Progenitor cell of endocrine pancreas (in vitro differentiated cells): ENCODE results near the gene RPTOR. TPM values are rescaled to one million over a fixed set of nuclear protein-coding genes. Genes with fewer than 3 reads are reported as not detected.
A peak's percentile ranks its signal among the peaks of the same experiment; 100 is the strongest.

Source experiments
- DNase-seq: peaks from one replicate; pipeline ENCODE4 v3.0.0; 2021; ENCODE audit warnings: low spot score; ENCODE audit not compliant: unreplicated experiment
- H3K27ac Mint-ChIP-seq: 2 replicates; pipeline ENCODE4 v1.8.0; 2021; ENCODE audit warnings: mild to moderate bottlenecking, moderate library complexity, mixed read lengths
- H3K27me3 Mint-ChIP-seq: 2 replicates; pipeline ENCODE4 v1.8.0; 2021; ENCODE audit warnings: mixed read lengths
- H3K36me3 Mint-ChIP-seq: 2 replicates; pipeline ENCODE4 v1.8.0; 2022; ENCODE audit warnings: mixed read lengths; ENCODE audit not compliant: insufficient read depth
- H3K4me1 Mint-ChIP-seq: 2 replicates; pipeline ENCODE4 v1.8.0; 2021; ENCODE audit warnings: low read depth, mixed read lengths
- H3K4me3 Mint-ChIP-seq: 2 replicates; pipeline ENCODE4 v1.8.0; 2021; ENCODE audit warnings: low read depth, mild to moderate bottlenecking, moderate library complexity, mixed read lengths
- H3K9me3 Mint-ChIP-seq: 2 replicates; pipeline ENCODE4 v1.8.0; 2021; ENCODE audit warnings: low read depth, mixed read lengths
- total RNA-seq: library from RNA; stranded (reverse); gene quantifications from 2 replicates; pipeline ENCODE4 v1.2.1, GENCODE V29; 2021
- TF ChIP-seq, protein P1 (sequence below): fragments of 200-600 bp; sonication (generic); IDR thresholded peaks from one replicate; pipeline ENCODE4 v1.5.0; 2021; ENCODE audit warnings: antibody characterized with exemption, mild to moderate bottlenecking; ENCODE audit not compliant: unreplicated experiment

Gene RPTOR
- total RNA-seq, 1 donor from 2014 or later: 40.0 TPM

DNA sequence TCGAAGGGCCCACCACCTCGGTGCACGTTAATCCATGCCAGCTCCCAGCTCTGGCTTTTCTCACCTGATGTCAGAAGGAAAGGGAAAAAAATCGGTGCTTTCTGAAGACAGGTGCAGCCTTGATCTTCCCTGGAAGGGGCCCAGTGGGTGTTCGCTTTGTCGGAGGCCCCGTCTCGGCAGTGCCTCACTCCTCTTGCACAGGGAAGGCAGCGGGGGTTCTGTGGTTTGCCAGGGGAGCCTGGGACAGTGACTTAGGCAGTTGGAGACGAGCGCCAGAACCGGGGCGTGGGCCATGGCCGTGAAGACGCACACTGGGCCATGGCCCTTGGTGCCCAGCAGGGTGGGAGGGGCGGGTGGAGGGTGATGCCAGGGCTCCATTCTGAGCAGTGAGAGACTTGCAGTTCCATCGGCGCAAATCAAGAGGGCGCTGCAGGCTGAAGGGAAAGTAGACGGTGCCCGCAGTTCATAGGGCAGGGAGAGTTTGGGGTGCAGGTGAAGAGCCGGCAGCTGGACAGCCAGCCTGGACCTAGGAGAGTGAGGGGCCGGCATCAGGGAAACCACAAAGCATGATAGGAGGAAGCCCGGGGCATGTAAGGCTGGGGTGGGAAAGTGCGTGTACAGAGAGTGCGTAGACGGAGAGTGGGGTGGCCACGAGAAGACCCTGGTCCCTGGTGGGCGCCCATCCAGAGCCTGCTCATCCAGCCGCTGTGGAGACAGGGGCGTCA, 345.7 kb downstream of the RPTOR start:
- Mint-ChIP-seq H3K9me3 (no peaks in the 10 kb centered on the region), H3K36me3 (peaks cover 11% of the 10 kb centered on the region), H3K4me3 (no peak overlapping the region), H3K27ac (no peak overlapping the region), H3K4me1 (no peaks in the 10 kb centered on the region), H3K27me3 (no peaks in the 10 kb centered on the region)
- TF ChIP-seq, protein P1, sequence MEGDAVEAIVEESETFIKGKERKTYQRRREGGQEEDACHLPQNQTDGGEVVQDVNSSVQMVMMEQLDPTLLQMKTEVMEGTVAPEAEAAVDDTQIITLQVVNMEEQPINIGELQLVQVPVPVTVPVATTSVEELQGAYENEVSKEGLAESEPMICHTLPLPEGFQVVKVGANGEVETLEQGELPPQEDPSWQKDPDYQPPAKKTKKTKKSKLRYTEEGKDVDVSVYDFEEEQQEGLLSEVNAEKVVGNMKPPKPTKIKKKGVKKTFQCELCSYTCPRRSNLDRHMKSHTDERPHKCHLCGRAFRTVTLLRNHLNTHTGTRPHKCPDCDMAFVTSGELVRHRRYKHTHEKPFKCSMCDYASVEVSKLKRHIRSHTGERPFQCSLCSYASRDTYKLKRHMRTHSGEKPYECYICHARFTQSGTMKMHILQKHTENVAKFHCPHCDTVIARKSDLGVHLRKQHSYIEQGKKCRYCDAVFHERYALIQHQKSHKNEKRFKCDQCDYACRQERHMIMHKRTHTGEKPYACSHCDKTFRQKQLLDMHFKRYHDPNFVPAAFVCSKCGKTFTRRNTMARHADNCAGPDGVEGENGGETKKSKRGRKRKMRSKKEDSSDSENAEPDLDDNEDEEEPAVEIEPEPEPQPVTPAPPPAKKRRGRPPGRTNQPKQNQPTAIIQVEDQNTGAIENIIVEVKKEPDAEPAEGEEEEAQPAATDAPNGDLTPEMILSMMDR: no peak
- no peak for DNase-seq

DNA sequence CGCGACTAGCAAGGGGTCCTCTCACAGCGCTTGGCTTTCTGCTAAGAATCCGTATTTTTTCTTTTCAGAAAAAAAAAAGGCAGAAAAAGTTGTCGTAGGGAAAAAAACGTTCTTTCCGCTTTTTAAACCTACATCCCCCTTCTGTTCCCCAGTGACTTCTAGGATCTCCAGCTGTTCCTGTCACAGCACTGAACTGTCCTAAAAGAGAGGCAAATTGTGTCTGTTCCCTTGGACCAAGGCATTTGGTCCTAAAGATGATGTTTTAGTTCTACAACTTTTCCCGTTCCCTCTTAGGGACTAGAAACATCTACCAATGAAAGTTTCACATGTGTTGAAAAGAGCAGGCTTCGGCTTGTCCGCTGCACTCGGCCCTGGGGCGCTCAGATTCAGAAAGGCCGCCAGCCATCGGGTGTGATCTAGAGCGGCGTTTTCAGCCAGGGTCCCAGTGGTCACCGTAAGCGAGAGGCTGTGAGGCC, 346.3 kb downstream of the RPTOR start:
- H3K36me3 Mint-ChIP-seq: peaks cover 12% of the 10 kb centered on the region
- H3K27me3 Mint-ChIP-seq: no peaks in the 10 kb centered on the region
- no peak overlapping the region for H3K4me3 Mint-ChIP-seq
- DNase-seq: no peak
- peak overlapping the region; percentile 56 for H3K27ac Mint-ChIP-seq
- no peaks in the 10 kb centered on the region for H3K9me3 Mint-ChIP-seq
- H3K4me1 Mint-ChIP-seq: no peaks in the 10 kb centered on the region
- TF ChIP-seq, protein P1: no peak

DNA sequence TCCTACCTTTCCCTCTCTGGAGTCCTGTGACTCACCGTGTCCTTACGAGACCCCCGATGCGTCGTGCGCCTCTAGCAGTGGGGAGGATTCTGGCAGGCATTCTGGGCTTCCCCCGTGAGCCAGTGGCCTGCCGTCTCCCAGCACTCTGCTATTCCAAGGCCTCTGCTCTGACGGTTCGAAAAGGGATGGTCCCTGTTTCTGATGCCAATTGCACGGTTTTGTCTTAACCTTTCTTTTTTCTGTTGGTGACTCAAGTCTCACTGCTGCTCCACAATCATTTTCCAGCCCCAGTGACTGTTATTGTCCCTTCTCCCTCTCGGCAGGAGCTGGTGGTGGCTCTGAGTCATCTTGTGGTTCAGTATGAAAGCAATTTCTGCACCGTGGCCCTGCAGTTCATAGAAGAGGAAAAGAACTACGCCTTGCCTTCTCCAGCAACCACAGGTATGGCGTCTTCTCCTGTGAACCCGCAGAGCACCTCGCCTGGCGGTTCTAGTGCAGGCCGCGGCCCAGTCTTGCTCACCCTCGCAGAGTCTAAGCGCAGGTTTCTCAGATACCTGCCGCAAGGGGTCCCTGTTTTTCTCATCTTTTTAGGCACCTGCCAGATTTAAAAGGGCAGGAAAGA, 346.9 kb downstream of the RPTOR start:
- no peak overlapping the region for H3K4me3 Mint-ChIP-seq
- TF ChIP-seq, protein P1: no peak
- H3K27me3 Mint-ChIP-seq: no peaks in the 10 kb centered on the region
- H3K9me3 Mint-ChIP-seq: no peaks in the 10 kb centered on the region
- DNase-seq: no peak
- H3K36me3 Mint-ChIP-seq: peaks cover 11% of the 10 kb centered on the region
- no peaks in the 10 kb centered on the region for H3K4me1 Mint-ChIP-seq
- peak overlapping the region; percentile 56 for H3K27ac Mint-ChIP-seq

DNA sequence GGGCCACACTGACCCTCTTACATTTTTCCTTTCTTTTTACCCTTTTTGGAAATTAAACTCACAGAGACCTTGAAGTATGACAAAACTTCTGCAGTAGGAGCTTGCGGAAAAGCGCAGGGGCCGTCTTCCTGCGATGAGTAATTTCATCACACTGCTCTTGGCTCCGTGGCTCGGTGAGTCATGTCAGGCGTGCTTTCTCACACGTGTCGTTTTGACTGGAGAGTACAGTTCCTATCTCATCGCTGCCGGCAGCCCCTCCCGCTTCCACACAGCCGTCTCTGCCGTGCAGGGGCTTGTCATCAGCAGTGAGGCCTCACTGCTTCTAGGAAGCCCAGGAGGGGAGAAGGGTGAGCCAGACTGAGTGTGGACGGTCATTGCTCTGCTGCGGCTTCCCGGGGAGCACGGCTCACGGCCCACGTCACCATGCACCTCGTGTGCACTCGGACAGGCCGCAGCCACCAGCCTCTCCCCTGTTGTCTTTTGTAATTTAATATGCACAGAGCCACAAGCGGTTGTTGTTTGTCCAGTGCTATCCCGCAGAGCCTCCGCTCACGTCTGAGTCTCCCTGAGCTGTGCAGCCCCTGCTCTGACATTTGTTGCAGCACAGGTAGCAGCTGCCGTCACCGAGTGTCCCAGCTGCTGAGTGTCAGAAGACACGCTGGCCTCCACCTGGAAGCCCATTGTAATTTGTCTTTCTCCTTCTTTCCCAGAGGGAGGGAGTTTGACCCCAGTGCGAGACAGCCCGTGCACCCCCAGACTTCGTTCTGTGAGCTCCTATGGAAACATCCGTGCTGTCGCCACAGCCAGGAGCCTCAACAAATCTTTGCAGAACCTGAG, 347.6 kb downstream of the RPTOR start:
- TF ChIP-seq, protein P1: no peak
- Mint-ChIP-seq H3K4me1 (no peaks in the 10 kb centered on the region), H3K9me3 (no peaks in the 10 kb centered on the region), H3K36me3 (peaks cover 13% of the 10 kb centered on the region), H3K27me3 (no peaks in the 10 kb centered on the region), H3K27ac (no peak overlapping the region), H3K4me3 (no peak overlapping the region)
- no peak for DNase-seq
